ENCODE results near the gene GPR15.

The GPR15 gene

GRCh38 chr3:98531622-98532274 lies at the start of gene GPR15:
Gene GPR15, plus strand, starts transcription at chr3:98531978. Its CDS starts 56 bp downstream, at chr3:98532034.
- no peak for DNase-seq

GRCh38 chr3:98482717-98483482 lies 48.9 kb upstream of the GPR15 start:
- no peak for DNase-seq

DNA sequence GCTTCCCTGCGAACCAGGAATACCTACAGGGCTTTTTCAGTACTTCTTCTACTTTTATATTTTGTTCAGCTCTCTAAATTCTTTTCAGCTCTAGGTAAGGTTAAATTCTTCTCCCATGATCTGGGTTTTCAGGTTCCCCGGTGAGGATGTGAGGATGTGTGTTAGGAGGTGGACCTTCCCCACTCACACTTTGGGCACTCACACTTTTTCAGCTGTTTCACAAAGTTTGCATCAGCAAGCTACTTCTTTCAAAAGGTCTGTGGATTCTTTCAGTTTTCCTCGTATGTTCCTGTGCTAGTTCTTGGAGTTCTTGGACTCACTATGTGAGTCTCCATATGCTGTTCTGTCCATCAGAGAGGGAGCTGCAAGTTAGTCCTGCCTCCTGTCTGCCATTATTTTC lies 48.2 kb upstream of the GPR15 start:
- no peak for DNase-seq

DNA sequence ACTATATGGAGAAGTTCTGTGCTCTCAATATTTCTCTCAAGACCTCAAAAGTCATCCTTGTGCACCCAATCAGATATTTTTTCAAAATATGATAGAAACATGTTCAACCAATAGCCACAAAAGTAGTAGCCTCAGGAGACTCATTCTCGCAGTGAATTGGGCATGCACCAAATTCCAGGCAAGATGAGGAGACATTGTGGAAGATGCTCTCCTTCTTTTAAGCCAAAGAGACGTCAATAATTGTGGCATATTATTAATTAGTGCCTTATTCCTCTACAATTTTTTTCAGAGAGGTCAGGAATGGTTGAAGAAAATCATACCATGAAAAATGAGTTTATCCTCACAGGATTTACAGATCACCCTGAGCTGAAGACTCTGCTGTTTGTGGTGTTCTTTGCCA lies 34.4 kb upstream of the GPR15 start, which contains the start of gene OR5K2:
OR5K2 (plus strand) TSS at position 301 of the 400 bp plus-strand sequence; CDS start at position 301, 0 bp downstream.
- DNase-seq: no peak

DNA sequence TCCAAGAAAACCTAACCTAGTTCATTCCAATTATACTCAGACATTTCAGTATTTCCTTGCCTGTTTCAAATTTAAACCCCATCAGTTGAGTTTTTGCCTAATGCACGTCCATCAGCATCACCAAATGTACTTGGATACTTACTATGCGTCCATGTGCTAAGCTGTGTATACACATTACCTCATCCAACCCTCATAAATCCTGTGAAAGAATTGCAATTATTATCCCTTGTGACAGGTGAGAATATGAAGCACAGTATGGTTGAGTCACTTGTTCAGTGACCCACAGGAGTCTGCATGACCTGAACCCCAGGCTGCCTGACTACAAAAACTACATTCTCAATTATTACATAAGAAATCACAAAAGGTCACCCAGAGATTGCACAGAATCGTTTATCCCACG lies 31.8 kb upstream of the GPR15 start:
- no peak for DNase-seq

DNA sequence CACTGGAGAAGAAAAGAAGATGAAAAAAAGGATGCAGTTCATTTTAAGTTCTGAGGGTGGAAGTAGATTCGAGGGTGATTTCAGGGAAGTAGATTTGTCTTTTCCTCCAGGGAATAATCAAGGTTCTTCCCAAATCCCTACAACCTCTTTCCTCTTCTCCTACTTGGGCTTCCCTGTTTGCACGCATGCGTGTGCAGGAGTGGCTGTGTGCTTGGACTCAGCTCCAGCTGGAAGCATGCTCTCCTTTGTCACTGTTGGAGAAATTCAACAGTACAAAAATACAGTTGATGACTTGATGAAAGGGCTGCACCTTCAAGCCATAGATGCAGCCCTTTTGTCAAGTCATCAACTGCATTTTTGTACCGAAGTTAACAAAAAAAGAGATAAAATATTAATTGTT lies 30.5 kb upstream of the GPR15 start:
- DNase-seq: no peak

GRCh38 chr3:98501863-98502576 lies 29.8 kb upstream of the GPR15 start:
- no peak for DNase-seq

DNA sequence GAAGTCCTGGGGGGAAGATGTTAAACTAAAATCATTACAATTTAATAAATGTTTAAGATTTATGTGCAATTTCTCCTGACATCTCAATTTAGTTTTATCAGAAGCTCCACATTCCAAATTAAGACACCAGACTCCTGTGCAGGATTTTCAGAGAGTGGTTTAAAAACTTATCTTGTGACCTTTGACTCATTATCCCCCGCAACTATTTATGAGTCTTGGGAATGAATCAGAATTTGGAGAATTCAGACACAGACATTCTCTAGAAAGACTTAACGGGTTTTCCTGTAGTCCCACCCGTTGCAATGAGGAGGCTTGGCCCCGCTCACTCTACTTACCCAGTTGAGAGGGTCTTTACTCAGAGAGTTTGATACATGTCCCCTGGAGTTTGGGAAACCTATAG lies 27.2 kb upstream of the GPR15 start:
- no peak for DNase-seq

DNA sequence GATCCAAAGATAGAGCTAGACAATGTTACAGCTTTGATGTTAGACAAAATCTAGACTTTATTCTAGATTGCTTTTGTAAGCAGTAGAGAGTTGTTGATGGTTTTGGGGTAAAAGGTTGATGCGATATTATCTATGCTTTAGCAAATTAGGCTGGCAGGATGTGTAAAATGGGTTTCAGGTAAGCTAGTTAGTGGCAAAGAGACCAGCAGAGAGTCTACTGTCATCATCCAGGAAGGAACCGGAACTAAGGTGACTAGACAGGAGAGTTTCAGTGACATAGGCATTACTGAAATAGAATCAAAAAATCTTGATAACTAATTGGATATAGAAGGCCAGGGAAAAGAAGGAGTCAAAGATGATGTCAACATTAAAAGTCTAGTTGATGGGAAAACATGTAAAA lies 23.2 kb upstream of the GPR15 start:
- DNase-seq: no peak

DNA sequence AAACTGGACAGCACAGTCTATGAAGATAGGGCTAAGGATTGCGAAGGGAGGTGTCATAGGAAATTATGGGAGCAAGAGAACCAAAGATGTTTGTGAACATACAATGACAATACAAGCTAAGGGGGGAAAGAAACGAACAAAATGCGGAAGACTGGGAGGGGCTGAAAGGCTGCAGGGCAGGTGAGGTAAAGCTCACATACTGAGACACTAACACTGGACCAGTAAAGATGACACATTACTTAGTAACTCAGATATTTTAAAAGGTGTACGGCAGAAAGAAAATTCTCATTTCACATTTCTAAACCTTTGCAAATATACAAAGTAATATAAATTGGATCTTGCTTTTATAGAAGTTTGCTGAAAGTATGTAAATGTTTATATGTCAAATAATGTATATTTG lies 19.2 kb upstream of the GPR15 start:
- DNase-seq: no peak

DNA sequence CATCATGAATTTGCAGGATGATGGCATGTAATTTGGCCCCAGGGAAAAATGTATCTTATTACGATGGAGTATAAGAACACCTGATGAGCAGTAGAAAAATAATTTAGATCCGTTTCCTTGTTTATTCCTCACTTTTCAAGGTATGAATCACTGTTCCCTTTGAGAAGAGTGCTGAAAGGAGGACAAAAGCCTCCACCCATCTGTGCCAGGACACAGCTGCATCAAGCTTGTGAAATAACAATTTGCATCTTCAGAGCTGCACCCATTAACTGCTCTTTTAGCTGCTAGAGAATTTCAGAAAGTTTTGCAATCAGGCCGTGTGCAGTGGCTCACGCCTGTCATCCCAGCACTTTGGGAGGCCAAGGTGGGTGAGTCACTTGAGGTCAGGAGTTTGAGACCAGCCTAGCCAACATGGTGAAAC lies 18.7 kb upstream of the GPR15 start:
- peak in 1 of 2 donors; percentile 30 for DNase-seq

GRCh38 chr3:98513736-98514135 lies 18.0 kb upstream of the GPR15 start:
- DNase-seq: no peak

DNA sequence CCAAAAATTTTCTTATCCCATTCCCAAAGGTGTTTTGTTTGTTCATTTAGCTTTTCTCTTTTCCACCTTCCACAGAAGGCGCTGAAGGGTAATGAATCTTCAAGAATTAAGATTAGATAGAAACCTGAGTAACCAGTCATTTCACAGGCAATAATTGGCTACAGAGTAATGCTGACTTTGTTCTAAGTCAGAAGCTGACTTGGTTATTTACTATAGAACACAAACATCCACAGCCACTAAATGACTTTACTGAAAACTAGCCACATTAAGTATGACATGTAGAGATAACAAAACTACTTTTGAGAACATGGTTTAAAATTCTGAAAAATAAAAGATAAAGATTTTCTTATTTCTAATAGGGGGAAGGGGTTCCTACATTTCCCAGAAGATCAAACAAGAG lies 16.8 kb upstream of the GPR15 start:
- no peak for DNase-seq

- no peak for DNase-seq
Observed at GRCh38 chr3:98518816-98519215, 13.0 kb upstream of the GPR15 start.

DNA sequence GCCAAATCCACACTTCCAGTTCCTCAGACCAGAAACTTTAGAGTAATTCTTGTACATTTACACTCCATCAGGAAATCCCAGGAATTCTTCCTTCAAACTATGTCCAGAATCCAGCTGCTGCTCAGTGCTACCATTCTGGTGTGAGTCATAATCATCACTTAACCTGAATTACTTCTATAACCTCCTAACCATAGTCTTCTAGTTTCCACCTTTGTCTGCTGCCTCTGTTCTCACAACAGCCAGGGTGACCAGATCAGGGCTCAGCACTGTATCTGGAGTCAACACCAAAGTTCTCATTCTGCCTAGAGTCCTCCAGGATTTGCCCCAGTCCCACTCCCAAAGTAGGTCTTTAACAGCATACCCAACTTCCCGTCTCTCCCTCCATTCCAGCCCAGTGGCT lies 12.4 kb upstream of the GPR15 start:
- DNase-seq: no peak

- DNase-seq: peak; percentile 45 to 54
Observed at GRCh38 chr3:98521897-98522543, 9.8 kb upstream of the GPR15 start.

DNA sequence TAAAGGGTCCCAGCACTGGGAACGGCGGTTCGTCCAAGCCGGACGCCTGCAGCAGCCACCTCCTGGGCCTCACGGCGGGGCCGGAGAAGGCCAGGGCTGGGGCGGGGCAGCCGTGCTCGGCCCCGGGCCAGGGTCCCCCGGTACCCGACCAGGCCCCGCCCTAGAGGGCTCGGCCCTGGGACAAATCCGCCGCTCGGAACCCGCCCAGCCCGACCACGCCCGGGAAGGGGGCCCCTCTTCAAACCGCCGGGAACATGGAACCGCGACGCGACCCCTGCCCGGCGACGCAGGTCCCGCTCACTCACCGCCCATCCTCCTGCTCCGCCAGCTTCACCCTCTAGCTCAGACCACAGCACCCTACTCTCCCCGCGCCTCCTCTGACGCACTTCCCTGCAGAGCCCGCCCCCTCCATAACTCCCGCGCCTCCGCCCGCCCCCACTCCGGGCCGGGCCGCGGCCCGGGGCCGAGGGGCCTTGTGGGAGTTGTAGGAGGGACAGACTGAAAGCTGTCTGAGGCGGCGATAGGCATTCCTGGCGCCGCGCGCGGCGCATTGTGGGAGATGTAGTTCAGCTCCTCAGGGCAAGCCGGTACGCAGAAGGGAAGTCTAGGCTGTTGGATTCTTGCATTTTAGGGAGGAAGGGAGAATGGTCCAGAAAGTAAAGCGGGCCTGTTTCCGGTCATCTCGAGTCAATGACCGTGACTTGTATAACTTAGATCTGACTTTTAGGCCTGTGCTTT lies 9.1 kb upstream of the GPR15 start, which contains the start of gene CLDND1:
CLDND1 (minus strand) TSS at position 359 of the 738 bp plus-strand sequence. CDS start 1,478 bp downstream, outside the sequence.
- DNase-seq: peak; percentile 95 to 96

GRCh38 chr3:98525494-98525893 lies 6.3 kb upstream of the GPR15 start:
- no peak for DNase-seq

DNA sequence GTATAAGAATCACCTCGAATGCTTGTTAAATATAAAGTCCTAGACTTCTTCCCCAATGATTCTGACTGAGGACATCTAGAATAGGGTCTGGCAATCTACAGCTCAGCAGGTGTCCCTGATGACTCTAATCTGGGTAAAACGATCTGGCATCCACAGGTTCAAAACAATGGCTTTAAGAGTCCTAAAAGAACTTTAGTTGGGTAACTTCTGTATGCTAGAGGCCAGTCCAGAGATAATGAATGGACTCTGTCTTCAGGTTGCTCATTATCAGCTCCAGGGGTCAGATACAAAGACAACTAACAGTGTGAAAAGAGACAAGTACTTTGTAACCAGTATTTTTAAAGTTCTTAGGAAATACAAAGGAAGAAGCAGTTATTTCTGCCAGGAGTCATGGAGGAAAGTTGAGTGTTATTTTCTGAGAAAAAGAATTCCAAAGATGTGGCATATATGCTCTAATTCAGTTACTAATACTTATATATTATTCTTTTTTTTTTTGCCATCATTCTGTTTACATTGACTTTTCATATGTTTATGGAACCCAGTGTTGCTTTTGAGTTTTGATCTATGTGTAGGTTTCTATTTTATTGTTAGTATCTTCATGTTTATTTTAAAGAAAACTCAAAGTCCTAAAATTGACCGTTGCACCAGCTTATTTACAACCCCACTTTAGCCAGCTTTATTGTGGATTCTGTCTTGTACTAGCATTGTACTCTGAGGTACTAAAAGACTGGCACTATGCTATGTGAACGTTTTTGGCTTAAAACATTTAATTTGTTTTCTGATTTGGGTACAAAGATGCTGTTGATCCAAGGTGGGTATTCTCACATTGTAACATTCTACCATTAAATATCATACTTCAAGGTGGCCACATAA lies 3.1 kb upstream of the GPR15 start:
- DNase-seq: no peak

GRCh38 chr3:98529856-98530459 lies 1.8 kb upstream of the GPR15 start:
- no peak for DNase-seq

GRCh38 chr3:98530676-98531075 lies 1.1 kb upstream of the GPR15 start:
- DNase-seq: no peak

All from CD4-positive, alpha-beta T cell treated with Interleukin-1 beta for 1 hour (primary cell).